GM21515 (cell line): ENCODE results near the gene TAS2R60.

Experiments used
- ATAC-seq: cut with Tn5 transposase; IDR thresholded peaks from one replicate; pipeline ENCODE4 v1.9.1; 2021; ENCODE audit not compliant: unreplicated experiment

The TAS2R60 gene

DNA sequence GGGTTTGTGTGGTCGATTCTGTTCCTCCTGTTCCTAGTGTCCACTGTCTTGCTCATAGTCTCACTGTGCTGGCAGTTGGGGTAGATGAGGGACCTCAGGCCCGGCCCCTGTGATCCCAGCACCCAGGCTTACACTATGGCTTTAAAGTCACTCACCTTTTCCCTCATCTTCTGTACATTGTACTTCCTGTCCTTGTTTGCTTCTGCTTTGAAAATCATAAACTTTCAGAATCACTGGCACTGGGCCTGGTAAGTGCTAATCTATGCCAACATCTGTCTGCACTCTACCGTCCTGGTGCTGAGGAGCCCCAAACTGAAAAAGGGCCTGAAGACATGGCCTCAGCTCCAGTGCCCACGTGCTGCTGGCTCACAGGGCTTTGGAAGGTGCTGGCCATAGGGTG lies 5.7 kb upstream of the TAS2R60 start:
- ATAC-seq = no peak

DNA sequence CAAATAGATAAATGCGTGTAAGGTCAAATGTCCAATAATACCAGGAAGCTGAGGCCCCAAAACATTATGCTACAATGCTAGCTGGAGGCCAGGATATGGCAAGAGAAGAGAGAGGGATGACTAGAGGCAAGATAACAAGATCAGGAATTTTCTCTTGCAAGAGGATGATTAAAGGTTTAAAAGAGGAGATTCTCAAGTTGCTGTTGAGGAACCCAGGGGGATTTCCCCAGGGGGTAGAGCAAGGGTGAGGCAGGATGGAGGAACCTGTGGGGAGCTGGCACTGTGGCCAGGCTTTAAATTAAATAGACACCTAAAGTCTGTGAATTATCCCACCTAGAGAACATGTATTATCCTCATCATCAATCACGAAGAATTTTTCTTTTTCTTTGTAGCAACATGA lies 3.4 kb upstream of the TAS2R60 start:
- no peak for ATAC-seq

DNA sequence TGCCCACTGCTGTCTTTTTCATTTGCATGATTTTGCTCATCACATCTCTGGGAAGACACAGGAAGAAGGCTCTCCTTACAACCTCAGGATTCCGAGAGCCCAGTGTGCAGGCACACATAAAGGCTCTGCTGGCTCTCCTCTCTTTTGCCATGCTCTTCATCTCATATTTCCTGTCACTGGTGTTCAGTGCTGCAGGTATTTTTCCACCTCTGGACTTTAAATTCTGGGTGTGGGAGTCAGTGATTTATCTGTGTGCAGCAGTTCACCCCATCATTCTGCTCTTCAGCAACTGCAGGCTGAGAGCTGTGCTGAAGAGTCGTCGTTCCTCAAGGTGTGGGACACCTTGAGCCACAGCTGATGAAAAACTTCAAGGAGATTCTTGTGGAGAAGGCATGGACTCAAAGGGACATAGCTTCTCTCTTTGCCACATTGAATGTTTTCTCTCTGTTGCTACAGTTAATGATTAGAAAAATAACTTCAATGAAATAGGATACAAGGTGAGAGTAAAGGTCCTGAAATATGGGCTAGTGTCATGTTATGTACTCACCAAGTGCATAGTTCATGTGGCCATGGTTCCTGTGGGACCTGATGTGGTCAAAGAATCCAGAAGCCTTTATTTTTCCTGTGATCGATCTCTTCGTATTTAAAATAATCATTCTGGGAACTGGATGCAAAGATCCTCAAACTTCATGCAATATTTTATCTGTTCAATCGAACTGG lies 970 bp downstream of the TAS2R60 start:
- ATAC-seq = no peak

DNA sequence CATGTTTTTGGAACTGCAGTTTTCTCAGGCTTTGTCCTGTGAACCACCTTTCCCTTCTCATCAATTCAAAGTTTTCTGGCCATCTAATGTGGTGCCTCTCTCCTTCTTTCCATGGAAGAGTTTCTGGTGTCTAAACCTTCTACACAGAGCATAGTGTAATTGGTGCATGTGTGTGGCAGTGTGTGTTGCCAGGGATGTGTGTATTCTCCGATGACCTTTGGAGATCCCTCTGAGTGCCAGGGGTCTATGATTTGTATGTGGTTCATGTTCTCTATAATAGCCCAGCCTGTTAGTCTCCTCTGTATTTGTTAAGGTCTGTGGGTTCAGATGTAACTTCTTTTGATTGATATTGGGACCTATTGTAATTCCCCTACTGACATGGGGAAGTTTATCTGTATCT lies 1.5 kb downstream of the TAS2R60 start:
- no peak for ATAC-seq

DNA sequence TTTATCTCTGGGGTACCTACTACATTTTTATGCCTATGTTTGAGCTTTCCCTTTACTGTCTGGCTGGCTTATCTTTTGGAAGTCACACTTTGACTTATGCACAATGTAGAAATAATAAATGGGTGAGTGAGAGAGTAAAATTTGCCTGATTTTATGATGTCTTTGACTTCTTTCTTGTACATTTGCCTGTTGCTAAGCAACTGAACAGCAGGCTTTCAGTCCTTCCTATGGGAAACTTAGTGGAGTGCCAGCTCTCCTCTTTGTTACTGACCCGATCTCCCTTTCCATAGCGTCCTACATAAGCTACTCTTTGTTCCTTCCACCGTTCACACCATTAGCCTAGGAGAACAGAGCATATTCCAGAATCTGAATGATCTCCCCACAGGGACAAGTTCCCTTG lies 4.2 kb downstream of the TAS2R60 start:
- ATAC-seq = no peak

DNA sequence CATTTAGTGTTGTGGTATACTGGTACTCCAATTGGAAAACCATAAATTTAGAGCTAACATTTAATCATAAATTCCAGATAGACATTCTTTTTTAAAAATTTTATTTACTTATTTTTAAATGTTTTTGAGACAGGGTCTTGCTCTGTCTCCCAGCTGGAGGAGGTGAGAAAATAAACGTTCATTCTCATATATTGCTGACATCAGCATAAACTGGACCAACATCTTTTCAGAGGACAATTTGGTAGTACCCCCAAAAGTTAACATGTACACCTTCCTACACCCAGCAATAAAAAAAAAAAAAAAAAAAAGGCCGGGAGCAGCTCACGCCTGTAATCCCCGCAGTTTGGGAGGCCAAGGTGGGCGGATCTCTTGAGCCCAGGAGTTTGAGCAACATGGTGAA lies 5.2 kb downstream of the TAS2R60 start:
- ATAC-seq = no peak

DNA sequence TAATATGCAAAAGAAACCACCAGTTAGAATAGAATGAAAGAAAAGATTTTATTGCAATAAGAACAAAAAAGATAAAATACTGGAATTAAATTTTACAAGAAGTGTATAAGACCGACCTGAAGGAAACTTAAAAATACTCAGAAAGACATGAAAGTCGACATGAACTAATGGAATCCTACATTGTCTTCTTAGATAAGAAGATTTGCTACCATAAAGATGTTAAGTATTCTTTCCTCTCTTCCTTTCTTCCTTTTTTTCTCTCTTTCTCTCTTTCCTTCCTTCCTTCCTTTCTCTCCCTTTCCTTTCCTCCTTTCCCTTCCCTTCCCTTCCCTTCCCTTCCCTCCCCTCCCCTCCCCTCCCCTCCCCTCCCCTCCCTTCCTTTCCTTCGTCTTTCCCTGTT lies 6.5 kb downstream of the TAS2R60 start:
- ATAC-seq = no peak

DNA sequence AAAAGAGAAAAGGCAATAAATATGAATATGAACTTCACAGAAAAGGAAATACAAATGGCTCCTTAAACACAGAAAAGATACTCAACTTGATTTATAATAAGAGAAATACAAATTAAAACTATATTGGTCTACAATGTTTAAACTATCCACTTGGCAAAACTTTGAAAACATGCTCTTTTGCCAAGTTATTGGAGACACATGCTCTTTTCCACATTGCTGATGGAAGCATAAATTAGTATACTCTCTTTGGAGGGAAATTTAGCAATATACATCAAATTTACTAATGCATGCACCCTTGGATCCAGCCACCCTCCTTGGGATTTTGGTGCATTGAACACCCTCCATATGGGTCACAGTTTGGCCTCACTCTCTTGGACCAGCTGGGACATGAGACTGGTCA lies 7.9 kb downstream of the TAS2R60 start:
- ATAC-seq = no peak

DNA sequence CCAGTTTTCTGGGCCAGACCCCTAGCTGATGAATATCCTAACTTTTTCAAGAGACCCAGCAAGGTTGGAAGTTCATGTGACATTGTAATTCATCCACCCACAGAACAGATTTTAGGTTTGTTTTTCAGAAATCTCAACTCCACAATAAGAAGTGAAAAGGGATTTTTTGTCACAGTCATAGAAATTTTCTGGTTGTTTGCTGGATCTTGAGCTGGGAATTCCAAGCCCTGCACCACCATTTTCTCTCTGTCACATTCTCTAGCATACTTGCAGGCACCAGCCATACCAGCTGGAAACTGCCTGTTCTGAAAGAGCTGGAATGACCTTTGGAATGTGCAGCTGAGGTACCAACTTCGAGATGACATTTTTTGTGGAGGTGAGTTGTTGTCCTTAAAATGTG lies 8.5 kb downstream of the TAS2R60 start:
- ATAC-seq = no peak

DNA sequence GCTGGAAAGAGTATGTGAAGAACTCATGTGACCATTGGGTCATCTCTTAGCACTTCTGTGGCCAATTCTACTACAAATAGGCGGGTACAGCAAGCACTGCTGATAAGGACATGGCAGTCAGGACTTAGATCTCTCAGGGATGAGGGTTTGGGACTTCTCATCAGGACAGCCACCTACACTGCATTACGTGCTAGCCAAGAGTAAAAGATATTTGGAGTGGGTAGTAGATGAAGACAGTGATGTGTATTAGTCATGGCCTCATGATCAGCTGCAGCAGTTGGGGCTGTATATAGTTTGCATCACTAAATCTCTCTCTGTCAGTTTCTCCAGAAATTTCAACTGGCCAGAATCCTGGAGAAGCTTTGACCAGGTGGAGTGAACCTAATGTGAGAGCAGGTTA lies 9.2 kb downstream of the TAS2R60 start:
- no peak for ATAC-seq

DNA sequence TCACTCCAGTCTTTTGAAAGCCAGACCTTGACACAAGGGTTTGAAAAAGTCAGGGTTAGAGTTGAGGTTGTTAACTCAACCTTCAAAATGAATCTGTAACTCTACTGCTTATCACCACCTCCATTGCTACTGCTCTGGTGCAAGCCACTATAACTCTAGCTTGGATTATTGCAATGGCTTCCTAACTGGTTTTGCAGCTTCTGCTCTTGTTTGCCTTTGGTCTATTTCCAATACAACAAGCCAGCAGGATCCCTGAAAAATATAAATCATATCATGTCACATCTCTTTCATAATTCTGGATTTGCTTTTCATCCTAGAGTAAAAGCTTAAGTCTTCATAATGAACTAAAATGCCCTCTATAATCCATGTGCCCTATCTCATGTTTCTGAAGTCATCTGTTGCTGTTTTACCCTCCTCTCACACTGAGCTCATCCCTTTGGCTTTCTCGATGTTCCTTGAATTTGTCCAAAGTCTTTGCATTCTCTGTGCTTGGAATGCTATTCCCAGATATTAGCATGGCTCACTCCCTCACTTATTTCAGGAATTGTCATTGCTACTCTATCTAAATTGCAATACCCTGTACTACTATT lies 10.9 kb downstream of the TAS2R60 start:
- no peak for ATAC-seq

DNA sequence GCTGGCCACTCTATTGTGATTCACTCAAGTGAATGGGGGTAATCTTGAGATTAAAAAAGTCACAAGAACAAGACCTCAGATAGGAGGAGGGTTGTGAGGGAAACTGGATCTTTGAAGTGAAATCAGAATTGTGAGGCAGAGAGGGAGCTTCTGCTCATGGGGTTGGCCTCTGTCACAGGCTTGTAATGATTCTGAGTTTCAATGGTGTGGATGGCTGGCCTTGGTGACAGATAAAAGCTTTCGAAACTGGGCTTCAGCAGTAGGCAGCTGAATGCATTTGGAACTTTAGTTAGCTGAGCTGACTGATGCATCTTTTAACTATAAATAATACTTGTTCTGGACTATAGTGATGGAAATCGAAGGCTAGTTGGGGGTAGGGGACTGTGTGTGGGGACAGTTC lies 12.2 kb downstream of the TAS2R60 start:
- ATAC-seq = no peak

DNA sequence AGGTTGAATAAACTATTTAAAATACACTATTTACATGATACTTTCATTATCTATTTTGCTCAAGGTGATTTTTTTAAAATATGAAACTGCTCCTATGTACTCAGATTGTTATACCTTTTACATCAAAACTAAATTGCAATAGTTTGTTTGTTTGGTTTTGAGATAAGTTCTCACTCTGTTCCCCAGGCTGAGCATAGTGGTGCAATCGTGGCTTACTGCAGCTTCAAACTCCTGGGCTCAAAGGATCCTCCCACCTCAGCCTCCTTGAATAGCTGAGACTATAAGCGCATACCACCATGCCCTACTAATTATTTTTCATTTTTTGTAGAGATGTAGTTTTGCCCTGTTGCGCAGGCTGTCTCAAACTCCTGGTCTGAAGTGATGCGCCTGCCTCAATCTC lies 12.7 kb downstream of the TAS2R60 start:
- ATAC-seq = no peak

DNA sequence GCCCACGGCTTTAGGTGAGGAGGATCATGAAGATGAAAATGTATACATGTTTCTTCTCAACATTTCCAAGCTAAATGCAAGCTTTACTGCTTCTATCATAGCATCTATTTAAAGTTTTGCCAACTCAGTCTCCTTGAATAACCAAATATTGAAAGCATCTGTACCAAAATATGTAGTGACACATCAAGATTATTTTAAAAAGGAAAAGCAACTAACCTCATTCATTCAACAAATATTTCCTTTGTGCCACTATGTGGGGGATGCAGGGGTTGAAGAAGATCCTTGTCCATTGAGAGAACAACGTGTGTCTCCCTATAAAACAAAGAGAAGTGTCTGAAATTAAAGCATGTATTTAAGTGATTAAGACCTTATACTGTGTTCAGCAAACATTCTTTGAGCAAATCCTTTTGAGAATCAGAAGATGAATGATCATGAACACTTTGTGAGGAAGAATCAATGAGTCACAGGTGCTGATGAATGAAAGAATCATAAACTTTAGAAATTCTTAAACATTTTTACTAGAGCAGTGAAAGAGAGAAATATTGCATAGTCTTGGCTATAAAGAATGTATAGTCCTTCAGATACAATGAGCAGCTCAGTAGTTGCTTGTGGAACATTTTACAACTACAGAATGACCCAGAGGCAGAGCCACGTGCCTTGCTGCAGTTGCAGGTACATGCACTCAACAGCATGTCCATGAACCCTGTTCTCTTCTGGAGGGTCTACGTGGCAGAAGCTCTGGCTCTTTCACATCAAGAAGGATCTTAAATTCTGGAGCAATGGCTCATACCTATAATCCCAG lies 13.9 kb downstream of the TAS2R60 start:
- ATAC-seq = no peak

DNA sequence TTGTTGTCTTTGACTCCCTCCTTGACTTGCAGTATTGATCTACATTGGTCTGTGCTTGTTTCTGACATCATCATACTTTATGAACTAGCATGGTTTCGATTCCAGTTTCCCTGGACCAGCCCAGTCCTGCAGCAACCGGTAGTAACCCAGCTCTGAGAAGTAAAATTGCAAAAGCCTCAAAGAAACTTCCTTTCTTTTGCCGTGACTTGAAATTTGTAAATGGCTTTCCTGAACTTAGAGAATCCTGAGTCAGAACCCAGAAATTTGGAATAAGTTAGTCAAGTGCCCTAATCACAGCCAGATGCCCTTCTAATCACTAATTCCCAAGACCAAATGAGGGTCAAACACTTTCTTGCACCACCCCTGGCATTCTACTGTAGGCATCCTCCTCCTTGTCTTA lies 15.0 kb downstream of the TAS2R60 start:
- ATAC-seq = no peak

DNA sequence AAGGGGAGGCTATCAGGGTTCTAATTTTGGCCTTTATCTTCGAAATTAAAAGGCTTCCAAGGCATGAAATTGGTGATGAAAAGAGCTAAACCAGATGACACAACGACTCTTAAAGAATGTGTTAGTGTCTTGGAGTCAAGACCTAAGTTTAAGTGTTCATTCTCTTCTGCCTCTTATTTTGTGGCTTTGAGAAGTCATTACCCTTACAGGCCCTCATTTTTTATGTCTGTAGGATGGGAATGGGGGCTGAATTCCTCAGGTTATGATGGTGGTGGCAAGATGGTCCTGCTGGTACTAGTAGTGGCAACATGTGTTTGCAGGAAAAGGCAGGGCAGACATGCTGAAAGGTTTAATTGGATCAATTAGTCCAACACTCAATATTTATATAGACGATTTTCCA lies 15.4 kb downstream of the TAS2R60 start:
- no peak for ATAC-seq

DNA sequence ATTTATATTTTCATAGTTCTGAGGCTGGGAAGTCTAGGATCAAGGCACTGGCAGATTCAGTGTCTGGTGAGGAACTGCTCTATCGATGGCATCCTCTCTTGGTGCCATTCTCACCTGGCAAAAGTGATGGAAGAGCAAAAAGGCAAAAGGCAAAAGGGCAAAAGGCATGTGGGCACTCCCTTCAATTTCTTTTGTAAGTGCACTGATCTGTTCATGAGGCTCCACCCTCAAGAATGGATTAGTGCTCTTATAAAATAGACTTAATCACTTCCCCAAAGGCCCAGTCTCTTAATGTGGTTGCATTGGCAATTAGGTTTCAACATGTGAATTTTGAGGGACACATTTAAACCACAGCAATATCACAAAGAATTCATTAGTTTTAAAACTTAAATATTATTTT lies 16.1 kb downstream of the TAS2R60 start:
- no peak for ATAC-seq

DNA sequence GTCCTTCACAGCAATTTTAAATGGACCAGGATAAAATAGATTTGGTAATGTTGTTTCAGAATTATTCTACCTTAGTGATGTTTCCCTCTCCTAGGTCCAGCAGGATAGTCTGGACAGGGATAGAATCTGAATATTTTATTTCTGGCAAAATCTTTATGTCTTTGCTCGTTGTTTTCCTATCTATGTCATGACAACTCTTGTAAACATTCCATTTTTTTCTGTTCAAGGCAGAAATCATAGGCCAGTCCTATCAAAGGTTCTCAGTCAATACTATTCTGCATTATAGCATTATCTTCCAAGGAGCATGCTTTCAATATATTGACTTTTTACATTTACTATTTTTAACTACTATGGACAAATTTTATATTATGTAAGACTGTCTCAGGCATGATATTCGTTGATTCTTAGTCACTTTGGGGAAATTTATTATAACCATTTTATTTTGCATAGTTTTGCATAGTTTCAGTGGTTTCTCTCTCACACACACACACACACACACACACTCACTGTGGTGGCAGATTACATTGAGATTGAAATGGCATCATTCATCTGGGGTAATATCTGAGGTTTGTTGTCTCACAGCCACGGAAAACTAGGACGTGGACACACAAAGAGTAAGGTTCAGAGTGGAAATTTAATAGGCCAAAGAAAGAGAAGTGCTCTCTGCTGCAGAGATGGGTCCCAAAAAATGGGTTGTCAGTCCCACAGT lies 17.2 kb downstream of the TAS2R60 start:
- no peak for ATAC-seq

DNA sequence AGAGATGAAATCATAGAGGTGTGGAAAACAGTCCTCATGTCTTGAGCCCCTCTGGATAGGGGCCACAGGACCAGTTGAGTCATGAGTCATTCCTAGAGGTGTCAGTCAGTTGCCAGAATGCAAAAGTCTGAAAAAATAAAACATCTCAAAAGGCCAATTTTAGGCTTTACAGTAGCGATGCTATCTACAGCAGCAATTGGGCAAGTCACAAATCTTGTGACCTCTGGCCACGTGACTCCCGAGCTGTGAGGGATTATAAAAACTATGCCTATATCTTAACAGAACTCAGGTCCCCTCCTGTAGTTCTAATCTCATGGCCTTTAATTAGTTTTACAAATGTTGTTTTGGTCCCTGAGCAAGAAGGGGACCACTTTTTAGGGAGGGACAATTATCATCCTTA lies 18.8 kb downstream of the TAS2R60 start:
- ATAC-seq = no peak

DNA sequence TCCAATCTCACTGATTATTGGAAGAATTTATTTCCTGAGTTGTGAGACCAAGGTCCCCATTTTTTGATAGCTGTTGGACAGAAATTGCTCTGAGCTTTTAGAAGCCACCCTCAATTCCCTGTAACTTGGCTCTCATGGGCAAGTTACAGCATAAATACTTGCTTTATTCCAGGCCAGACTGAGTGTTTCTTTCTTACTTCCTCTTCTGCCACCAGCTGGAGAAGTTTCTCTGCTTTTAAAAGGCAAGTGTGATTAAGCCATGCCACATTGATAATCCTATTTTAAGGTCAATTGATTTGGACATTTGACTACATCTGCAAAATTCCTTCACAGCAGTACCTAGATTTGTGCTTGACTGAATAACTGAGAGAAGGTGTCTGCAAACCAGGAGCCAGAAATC lies 20.3 kb downstream of the TAS2R60 start:
- ATAC-seq = no peak

DNA sequence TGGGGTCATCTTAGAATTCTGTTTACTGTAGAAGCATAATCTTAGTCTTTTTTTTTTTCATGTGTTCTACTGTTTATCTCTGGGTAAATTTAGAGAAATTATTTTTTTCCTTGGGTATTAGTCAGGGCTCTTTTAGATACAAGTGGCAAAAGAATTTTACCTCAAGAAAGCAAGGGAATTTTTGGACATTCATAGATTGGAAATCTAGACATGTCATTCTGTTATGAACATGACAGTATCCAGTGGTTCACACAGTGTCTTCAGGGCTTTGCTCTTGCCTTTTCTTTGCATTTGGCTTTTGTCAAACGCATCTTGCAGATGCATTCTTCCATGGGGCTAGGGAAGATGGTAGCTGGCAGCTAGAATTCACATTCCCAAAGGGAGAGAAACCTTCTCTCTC lies 20.7 kb downstream of the TAS2R60 start:
- ATAC-seq = no peak

DNA sequence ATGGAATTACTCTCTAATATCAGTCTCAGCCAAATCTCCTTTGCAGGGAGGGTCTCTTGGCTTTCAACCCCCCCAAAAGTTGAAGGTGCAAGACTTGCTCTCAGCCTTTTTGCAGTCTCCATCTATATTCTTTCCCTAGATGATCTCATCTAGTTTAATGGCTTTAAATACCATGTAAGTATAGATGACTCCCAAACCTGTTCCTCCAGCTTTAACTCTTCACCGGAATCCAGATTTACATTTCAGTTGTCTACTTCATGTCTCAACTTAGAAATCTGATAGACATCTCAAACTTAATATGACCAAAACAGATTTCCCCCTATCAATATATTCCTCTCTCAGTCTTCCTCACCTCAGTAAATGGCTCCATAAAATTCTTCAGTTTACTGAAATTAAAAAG lies 24.5 kb downstream of the TAS2R60 start:
- ATAC-seq = no peak
